RPMI7951 (cell line): ENCODE results near the gene EPB41L4A. TPM values are rescaled to one million over a fixed set of nuclear protein-coding genes. Genes with fewer than 3 reads are reported as not detected.
"Not testable (repeated sequence)": the region's sequence is repeated elsewhere in the genome, so short reads cannot be mapped to it uniquely, and the experiment has no call there.

Experiments
- DNase-seq: peaks from one replicate; pipeline ENCODE4 v3.0.0-alpha.2; 2012; ENCODE audit warnings: low read depth
- total RNA-seq: library from RNA; depleted of rRNA; stranded (reverse); fragments of >200 nt; shearing (Covaris generic); gene quantifications from 2 replicates; pipeline ENCODE4 v1.2.3, GENCODE V29; 2014

The EPB41L4A gene
- total RNA-seq, 1 experiment from 2014 or later: 0.12 TPM

GRCh38 chr5:112403069-112403468 is 16.0 kb downstream of the EPB41L4A start:
- no peak for DNase-seq

- DNase-seq: no peak
Measured at GRCh38 chr5:112401924-112402323, 17.2 kb downstream of the EPB41L4A start.

GRCh38 chr5:112397690-112398089 is 21.4 kb downstream of the EPB41L4A start:
- no peak for DNase-seq

- no peak for DNase-seq
Measured at GRCh38 chr5:112396430-112396829, 22.6 kb downstream of the EPB41L4A start.

- DNase-seq: not testable (repeated sequence)
Measured at GRCh38 chr5:112395299-112395698, 23.8 kb downstream of the EPB41L4A start.

GRCh38 chr5:112390327-112390726 is 28.8 kb downstream of the EPB41L4A start:
- DNase-seq: no peak

- no peak for DNase-seq
Measured at GRCh38 chr5:112388739-112389138, 30.3 kb downstream of the EPB41L4A start.

- DNase-seq: no peak
Measured at GRCh38 chr5:112388074-112388473, 31.0 kb downstream of the EPB41L4A start.

- no peak for DNase-seq
Measured at GRCh38 chr5:112386766-112387165, 32.3 kb downstream of the EPB41L4A start.

- no peak for DNase-seq
Measured at GRCh38 chr5:112385969-112386368, 33.1 kb downstream of the EPB41L4A start.

GRCh38 chr5:112385566-112385965 is 33.5 kb downstream of the EPB41L4A start:
- DNase-seq: no peak

- DNase-seq: no peak
Measured at GRCh38 chr5:112384523-112384922, 34.6 kb downstream of the EPB41L4A start.

- no peak for DNase-seq
Measured at GRCh38 chr5:112382886-112383285, 36.2 kb downstream of the EPB41L4A start.

GRCh38 chr5:112381521-112381920 is 37.6 kb downstream of the EPB41L4A start:
- DNase-seq: no peak

GRCh38 chr5:112379542-112380325 is 39.3 kb downstream of the EPB41L4A start:
- DNase-seq: no peak

GRCh38 chr5:112374818-112375217 is 44.3 kb downstream of the EPB41L4A start:
- no peak for DNase-seq

- no peak for DNase-seq
Measured at GRCh38 chr5:112374356-112374755, 44.7 kb downstream of the EPB41L4A start.

GRCh38 chr5:112373885-112374284 is 45.2 kb downstream of the EPB41L4A start:
- DNase-seq: no peak

- DNase-seq: no peak
Measured at GRCh38 chr5:112372543-112372942, 46.5 kb downstream of the EPB41L4A start.

GRCh38 chr5:112371067-112371466 is 48.0 kb downstream of the EPB41L4A start:
- no peak for DNase-seq

- no peak for DNase-seq
Measured at GRCh38 chr5:112367400-112367799, 51.7 kb downstream of the EPB41L4A start.

GRCh38 chr5:112366987-112367386 is 52.1 kb downstream of the EPB41L4A start:
- DNase-seq: peak; percentile 1

- not testable (repeated sequence) for DNase-seq
Measured at GRCh38 chr5:112360740-112361139, 58.3 kb downstream of the EPB41L4A start.
